Endothelial cell of umbilical vein (primary cell): Measurements from ENCODE around the gene TOMM40L.

Source experiments
- CTCF ChIP-seq, 2 donors: IDR thresholded peaks; 1 replicate in 1 of 2; 2 replicates in 1 of 2; pipeline ENCODE4 v1.5.1; 2011; ENCODE audit warnings: low read length in 2 of 2, mild to moderate bottlenecking in 2 of 2, moderate library complexity in 2 of 2, control low read depth in 1 of 2, inconsistent platforms in 1 of 2, low read depth in 1 of 2; ENCODE audit not compliant: insufficient read depth in 1 of 2; ENCODE audit errors: extremely low read depth in 1 of 2
- POLR2A ChIP-seq: IDR thresholded peaks from 2 replicates; pipeline ENCODE4 v1.6.1; 2012; ENCODE audit warnings: low read depth, mild to moderate bottlenecking, control low read depth, low read length
- TF ChIP-seq, protein P1 (sequence below): IDR thresholded peaks from 2 replicates; pipeline ENCODE4 v1.6.1; 2011; ENCODE audit not compliant: insufficient read depth, insufficient read length

- TF ChIP-seq POLR2A (no peak), CTCF (IDR thresholded peaks at IDR 0.05; ENCODE audit: extremely low read depth in 1 of 2, insufficient read depth in 1 of 2, low read depth in 1 of 2, low read length in 2 of 2) (no peak)
- TF ChIP-seq, protein P1, sequence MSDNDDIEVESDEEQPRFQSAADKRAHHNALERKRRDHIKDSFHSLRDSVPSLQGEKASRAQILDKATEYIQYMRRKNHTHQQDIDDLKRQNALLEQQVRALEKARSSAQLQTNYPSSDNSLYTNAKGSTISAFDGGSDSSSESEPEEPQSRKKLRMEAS = no peak
Measured at GRCh38 chr1:161176468-161177111, 49.3 kb upstream of the TOMM40L start.
